ENCODE data around the gene SLC17A9. TPM values are rescaled to one million over a fixed set of nuclear protein-coding genes. Genes with fewer than 3 reads are reported as not detected.

The SLC17A9 gene
- total and polyA plus RNA-seq, 5 donors, result 1.5 to 4.8 (median 2.5) TPM

DNA sequence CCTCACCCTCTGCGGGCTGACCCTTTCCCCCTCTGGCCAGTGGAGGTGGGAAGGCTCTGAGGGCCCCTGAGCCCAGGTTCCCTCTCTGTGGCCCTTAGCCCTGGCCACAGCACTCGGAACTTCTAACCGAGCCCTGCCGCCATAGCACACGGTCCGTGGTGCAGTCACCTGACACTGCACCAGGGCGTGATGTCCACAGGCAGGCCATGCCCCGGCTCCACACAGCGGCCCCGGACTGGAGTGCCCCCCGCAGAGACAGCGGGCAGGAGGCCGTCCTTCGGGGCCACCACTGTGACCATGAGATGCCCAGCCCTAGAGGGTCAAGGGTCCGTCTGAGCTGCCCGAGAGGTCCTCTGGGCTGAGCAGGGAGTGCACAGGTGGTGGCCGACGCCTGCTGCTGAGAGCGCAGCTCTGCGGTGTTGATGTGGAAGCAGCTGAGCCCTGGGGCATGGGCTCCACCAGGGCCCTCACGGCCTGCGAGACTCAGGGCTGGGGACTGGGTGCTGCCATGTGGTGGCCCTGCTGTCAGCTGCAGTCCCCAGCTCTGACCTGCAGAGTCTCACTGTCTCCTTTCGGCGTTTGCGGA, 65.4 kb downstream of the SLC17A9 start:
- intact Hi-C loops (cut with DNase I), result loop anchor here in 1 of 4 donors (10.0 kb wide), 1 partner anchor 143 kb away; no protein-coding TSS in a partner anchor
- Histone ChIP-seq H3K4me3 (ENCODE audit: low read length) (no peak overlapping the region), H3K27ac (ENCODE audit: low read length) (no peak overlapping the region), H3K27me3 (ENCODE audit: control insufficient read depth, insufficient read depth) (no peaks in the 10 kb centered on the region), H3K4me1 (ENCODE audit: control insufficient read depth, insufficient read depth, low read length) (no peaks in the 10 kb centered on the region), H3K9me3 (ENCODE audit: control insufficient read depth, low read length) (peaks cover 3% of the 10 kb centered on the region)
- DNase-seq, result peak in 2 of 3 donors; percentile 37 to 43
- ATAC-seq, result no peak
- WGBS, result 88% methylated on average over 25 of the region's 25 CpGs

Other genes starting within 250 kb of the SLC17A9 start
- gene NTSR1, start 243.9 kb upstream of the SLC17A9 start, total RNA-seq, result under 1 TPM in 1 of 4 donors, not detected in 3; 0.06 TPM
- not detected for gene NTSR1, start 243.9 kb upstream of the SLC17A9 start, polyA plus RNA-seq
- gene MRGBP, start 156.2 kb upstream of the SLC17A9 start, total RNA-seq, result 10 to 100 TPM in 1 of 4 donors, 1 to 10 TPM in 3; 8.3 to 10.9 (median 8.6) TPM
- 12.1 TPM for gene MRGBP, start 156.2 kb upstream of the SLC17A9 start, polyA plus RNA-seq
- gene OGFR, start 147.9 kb upstream of the SLC17A9 start, total RNA-seq, result 10 to 100 TPM; 21.0 to 29.6 (median 24.2) TPM
- gene OGFR, start 147.9 kb upstream of the SLC17A9 start, polyA plus RNA-seq, result 26.6 TPM
- 1 to 10 TPM; 4.3 to 6.9 (median 5.6) TPM for gene COL9A3, start 135.7 kb upstream of the SLC17A9 start, total RNA-seq
- gene COL9A3, start 135.7 kb upstream of the SLC17A9 start, polyA plus RNA-seq, result 13.0 TPM
- gene TCFL5, start 90.9 kb upstream of the SLC17A9 start, total RNA-seq, result 1 to 10 TPM; 7.8 to 9.9 (median 8.2) TPM
- gene TCFL5, start 90.9 kb upstream of the SLC17A9 start, polyA plus RNA-seq, result 5.2 TPM
- gene DIDO1, start 26.2 kb upstream of the SLC17A9 start, total RNA-seq, result 10 to 100 TPM; 38.1 to 42.5 (median 40.0) TPM
- gene DIDO1, start 26.2 kb upstream of the SLC17A9 start, polyA plus RNA-seq, result 23.3 TPM
- 10 to 100 TPM; 19.0 to 22.1 (median 20.0) TPM for gene GID8, start 14.6 kb upstream of the SLC17A9 start, total RNA-seq
- gene GID8, start 14.6 kb upstream of the SLC17A9 start, polyA plus RNA-seq, result 8.9 TPM
- gene BHLHE23, start 54.3 kb downstream of the SLC17A9 start, total RNA-seq, result not detected
- gene BHLHE23, start 54.3 kb downstream of the SLC17A9 start, polyA plus RNA-seq, result not detected

All from right cardiac atrium (tissue), 5 donors.